ENCODE data around the gene SDCCAG8. TPM values are rescaled to one million over a fixed set of nuclear protein-coding genes. Genes with fewer than 3 reads are reported as not detected.

The SDCCAG8 gene
- total RNA-seq, 4 donors from 2014 or later = 30.2 to 46.4 (median 36.7) TPM

- Histone ChIP-seq H3K4me1 (peaks cover 0 to 20% (median 0%) of the 10 kb centered on the region in 3 donors), H3K9me3 (no peaks in the 10 kb centered on the region), H3K27ac (no peak overlapping the region), H3K4me3 (no peak overlapping the region), H3K36me3 (peaks cover 0 to 28% of the 10 kb centered on the region in 2 donors), H3K27me3 (no peaks in the 10 kb centered on the region)
- TF ChIP-seq EP300 (IDR thresholded peaks at IDR 0.05) = no peak
- 88 to 100% methylated on average over 2 of the region's 2 CpGs for WGBS, 2 donors (ENCODE audit: low coverage in 1 of 2)
- ATAC-seq = no peak
Observed at GRCh38 chr1:243351337-243351736, 95.5 kb downstream of the SDCCAG8 start.

DNA sequence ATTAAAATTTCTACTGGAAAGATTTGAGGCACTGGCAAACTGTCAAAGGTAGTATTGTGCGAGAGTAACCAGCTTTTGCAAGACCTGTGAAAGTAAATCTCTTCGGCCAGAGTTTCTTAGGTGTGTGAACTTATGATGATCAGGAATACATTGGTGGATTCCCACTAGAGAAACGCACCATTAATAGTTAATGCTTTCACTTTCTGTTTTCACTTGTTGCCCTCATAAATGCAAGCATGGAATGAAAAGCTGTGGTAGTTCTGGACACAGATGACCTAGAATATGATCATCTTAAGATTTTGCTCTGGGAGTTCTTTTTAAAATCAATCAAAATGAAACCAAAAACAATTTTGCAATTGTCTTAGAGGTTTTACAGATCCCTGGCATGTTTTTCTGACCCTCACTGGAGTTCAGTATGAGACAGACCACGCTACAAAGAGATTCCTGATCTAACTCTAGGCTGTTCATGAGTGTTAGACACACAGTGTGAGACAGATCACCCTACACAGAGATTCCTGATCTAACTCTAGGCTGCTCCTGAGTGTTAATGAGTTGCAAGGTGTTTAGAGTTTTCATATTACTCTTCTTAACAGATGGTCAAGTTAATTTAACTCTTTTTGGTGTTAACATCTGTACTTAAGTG, 98.8 kb downstream of the SDCCAG8 start:
- H3K9me3 ChIP-seq = no peaks in the 10 kb centered on the region
- peak overlapping the region in 2 of 4 donors; percentile 39 to 43 for H3K27ac ChIP-seq
- ATAC-seq = no peak
- no peaks in the 10 kb centered on the region for H3K27me3 ChIP-seq
- 0 to 7% methylated on average over 4 of the region's 4 CpGs for WGBS, 2 donors (ENCODE audit: low coverage in 1 of 2)
- H3K4me1 ChIP-seq = peaks cover 0 to 20% (median 0%) of the 10 kb centered on the region in 3 donors
- H3K36me3 ChIP-seq = peaks cover 0 to 21% of the 10 kb centered on the region in 2 donors
- no peak for TF ChIP-seq POLR2AphosphoS5 (IDR thresholded peaks at IDR 0.05)
- no peak for TF ChIP-seq EP300 (IDR thresholded peaks at IDR 0.05)
- TF ChIP-seq, protein P1, sequence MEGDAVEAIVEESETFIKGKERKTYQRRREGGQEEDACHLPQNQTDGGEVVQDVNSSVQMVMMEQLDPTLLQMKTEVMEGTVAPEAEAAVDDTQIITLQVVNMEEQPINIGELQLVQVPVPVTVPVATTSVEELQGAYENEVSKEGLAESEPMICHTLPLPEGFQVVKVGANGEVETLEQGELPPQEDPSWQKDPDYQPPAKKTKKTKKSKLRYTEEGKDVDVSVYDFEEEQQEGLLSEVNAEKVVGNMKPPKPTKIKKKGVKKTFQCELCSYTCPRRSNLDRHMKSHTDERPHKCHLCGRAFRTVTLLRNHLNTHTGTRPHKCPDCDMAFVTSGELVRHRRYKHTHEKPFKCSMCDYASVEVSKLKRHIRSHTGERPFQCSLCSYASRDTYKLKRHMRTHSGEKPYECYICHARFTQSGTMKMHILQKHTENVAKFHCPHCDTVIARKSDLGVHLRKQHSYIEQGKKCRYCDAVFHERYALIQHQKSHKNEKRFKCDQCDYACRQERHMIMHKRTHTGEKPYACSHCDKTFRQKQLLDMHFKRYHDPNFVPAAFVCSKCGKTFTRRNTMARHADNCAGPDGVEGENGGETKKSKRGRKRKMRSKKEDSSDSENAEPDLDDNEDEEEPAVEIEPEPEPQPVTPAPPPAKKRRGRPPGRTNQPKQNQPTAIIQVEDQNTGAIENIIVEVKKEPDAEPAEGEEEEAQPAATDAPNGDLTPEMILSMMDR (IDR thresholded peaks at IDR 0.05) = no peak
- TF ChIP-seq POLR2A (IDR thresholded peaks at IDR 0.05) = no peak
- H3K4me3 ChIP-seq = peak overlapping the region; percentile 18 to 37

GRCh38 chr1:243363832-243364231, 108.0 kb downstream of the SDCCAG8 start:
- Histone ChIP-seq H3K9me3 (no peaks in the 10 kb centered on the region), H3K36me3 (peaks cover 0 to 30% of the 10 kb centered on the region in 2 donors), H3K27ac (no peak overlapping the region), H3K4me1 (no peaks in the 10 kb centered on the region), H3K4me3 (no peak overlapping the region), H3K27me3 (no peaks in the 10 kb centered on the region)
- TF ChIP-seq POLR2AphosphoS5 (IDR thresholded peaks at IDR 0.05) (no peak), EP300 (IDR thresholded peaks at IDR 0.05) (no peak), POLR2A (IDR thresholded peaks at IDR 0.05) (no peak)
- TF ChIP-seq, protein P1 (IDR thresholded peaks at IDR 0.05) = no peak
- ATAC-seq = no peak
- WGBS, 2 donors (ENCODE audit: low coverage in 1 of 2) = 57 to 92% methylated on average over 1 of the region's 1 CpG

GRCh38 chr1:243364330-243364729, 108.5 kb downstream of the SDCCAG8 start:
- no peaks in the 10 kb centered on the region for H3K27me3 ChIP-seq
- no peaks in the 10 kb centered on the region for H3K9me3 ChIP-seq
- no peak overlapping the region for H3K27ac ChIP-seq
- TF ChIP-seq EP300 (IDR thresholded peaks at IDR 0.05) = no peak
- TF ChIP-seq POLR2AphosphoS5 (IDR thresholded peaks at IDR 0.05) = no peak
- TF ChIP-seq, protein P1 (IDR thresholded peaks at IDR 0.05) = no peak
- no peak for TF ChIP-seq POLR2A (IDR thresholded peaks at IDR 0.05)
- no peak for ATAC-seq
- peaks cover 0 to 30% of the 10 kb centered on the region in 2 donors for H3K36me3 ChIP-seq
- H3K4me1 ChIP-seq = no peaks in the 10 kb centered on the region
- WGBS, 2 donors (ENCODE audit: low coverage in 1 of 2) = 100% methylated on average over 1 to 2 of the region's 2 CpGs
- H3K4me3 ChIP-seq = no peak overlapping the region

DNA sequence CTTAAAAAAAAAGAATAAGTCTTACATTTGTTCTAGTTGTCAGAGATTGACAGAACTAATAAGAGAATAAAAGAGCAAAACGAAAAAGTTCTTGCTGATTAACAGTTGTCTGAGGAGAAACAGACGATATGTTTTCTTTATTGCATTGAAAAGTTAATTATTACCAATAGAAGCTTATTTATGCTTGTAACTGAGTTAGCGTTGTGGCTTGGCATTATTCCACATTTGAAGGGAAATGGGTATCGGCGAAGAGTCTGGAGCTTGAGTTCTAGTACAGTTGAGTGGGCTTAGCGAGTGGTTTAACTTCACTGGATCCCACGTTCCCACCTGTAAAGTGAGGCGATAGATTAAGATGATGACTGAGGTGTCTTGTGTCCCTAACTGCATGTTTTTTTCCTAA, 109.0 kb downstream of the SDCCAG8 start:
- Histone ChIP-seq H3K9me3 (no peaks in the 10 kb centered on the region), H3K36me3 (peaks cover 0 to 30% of the 10 kb centered on the region in 2 donors), H3K4me3 (no peak overlapping the region), H3K27me3 (no peaks in the 10 kb centered on the region), H3K27ac (no peak overlapping the region), H3K4me1 (no peaks in the 10 kb centered on the region)
- WGBS, 2 donors (ENCODE audit: low coverage in 1 of 2) = 83 to 91% methylated on average over 8 of the region's 8 CpGs
- TF ChIP-seq POLR2A (IDR thresholded peaks at IDR 0.05) (no peak), POLR2AphosphoS5 (IDR thresholded peaks at IDR 0.05) (no peak), EP300 (IDR thresholded peaks at IDR 0.05) (no peak)
- TF ChIP-seq, protein P1 (IDR thresholded peaks at IDR 0.05) = no peak
- ATAC-seq = no peak

Measured in gastroesophageal sphincter (tissue), 4 donors.